GM18867 (cell line): ENCODE data around the gene LYRM4.
"Not testable (repeated sequence)": the region's sequence is repeated elsewhere in the genome, so short reads cannot be mapped to it uniquely, and the experiment has no call there.

ENCODE experiments used
- ATAC-seq: cut with Tn5 transposase; IDR thresholded peaks from one replicate; pipeline ENCODE4 v1.9.1; 2021; ENCODE audit warnings: mild to moderate bottlenecking, moderate library complexity; ENCODE audit not compliant: unreplicated experiment

The LYRM4 gene

GRCh38 chr6:5125152-5126006 is 135.4 kb downstream of the LYRM4 start:
- no peak for ATAC-seq

DNA sequence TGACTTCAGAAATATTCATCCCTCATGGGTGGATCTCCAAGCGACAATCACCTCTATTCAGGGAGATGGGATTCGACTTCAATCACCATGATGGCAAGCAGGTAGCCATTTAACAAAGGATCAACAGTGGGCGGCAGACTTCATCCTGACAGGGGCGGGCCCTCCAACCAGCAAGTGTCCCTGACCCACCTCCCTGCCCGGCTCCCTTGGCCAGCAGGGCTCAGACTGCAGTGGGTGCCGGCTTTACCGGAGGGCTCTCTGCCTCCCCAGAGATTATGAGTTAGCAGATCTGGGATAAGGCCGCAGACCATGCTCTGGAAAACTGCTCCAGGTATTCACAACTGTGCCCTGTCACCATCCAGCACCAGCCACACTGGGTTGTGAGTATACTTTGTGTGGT is 136.2 kb downstream of the LYRM4 start:
- no peak for ATAC-seq

GRCh38 chr6:5123296-5124143 is 137.2 kb downstream of the LYRM4 start:
- ATAC-seq: no peak

DNA sequence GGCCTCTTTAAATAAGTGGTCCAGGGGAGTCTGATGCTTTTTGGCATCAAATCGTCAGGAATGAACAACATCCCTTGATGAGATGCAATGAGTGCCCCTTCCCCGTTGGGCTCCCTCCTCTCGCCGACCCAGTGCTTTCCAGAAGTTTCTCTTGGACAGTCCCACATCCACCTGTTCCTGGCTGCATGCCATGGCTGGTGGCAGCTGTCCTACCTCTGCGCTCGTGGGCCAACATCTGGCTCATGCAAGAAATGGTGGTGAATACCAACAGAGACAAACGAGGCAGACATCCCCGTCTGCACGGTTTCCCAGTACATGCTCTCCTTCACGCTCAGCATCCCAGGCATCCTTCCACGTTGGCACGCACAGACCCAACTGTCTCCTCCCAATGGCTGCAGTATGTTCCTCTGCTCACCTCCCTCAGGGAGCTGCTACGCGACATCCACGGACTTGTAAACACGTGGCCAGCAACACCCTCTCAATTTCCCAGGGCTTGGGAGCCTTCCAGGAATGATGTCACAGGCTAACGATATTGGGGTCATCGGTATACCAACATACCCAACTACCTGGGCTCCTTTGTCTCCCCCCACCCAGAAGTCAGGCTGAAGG is 138.1 kb downstream of the LYRM4 start:
- ATAC-seq: no peak

- ATAC-seq: no peak
Measured at GRCh38 chr6:5121956-5122355, 138.8 kb downstream of the LYRM4 start.

GRCh38 chr6:5121479-5121878 is 139.3 kb downstream of the LYRM4 start:
- no peak for ATAC-seq

DNA sequence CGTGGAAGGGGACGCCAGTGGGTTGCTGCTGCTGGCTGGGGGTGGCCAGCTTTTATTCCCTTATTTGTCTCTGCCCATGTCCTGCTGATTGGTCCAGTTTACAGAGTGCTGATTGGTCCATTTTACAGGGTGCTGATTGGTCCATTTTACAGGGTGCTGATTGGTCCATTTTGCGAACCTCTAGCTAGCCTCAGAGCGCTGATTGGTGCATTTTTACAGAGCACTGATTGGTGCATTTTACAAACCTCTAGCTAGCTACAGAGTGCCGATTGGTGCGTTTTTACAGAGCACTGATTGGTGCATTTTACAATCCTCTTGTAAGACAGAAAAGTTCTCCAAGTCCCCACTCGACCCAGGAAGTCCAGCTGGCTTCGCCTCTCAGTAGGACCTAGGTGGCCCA is 140.2 kb downstream of the LYRM4 start:
- ATAC-seq: not testable (repeated sequence)

DNA sequence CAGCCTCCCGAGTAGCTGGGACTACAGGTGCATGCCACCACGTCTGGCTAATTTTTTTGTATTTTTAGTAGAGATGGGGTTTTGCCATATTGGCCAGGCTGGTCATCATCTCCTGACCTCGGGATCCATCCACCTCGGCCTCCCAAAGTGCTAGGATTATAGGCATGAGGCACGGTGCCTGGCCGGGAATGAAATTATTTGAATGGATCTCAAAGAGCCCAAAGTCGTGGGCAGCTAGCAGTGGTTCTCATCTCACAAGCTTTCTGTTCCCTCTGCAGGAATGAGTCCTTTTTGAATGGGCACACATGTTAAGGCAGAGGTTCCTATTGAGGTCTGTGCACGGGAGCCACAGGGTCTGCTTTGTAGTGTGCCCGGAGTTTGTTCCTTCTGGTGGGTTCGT is 140.7 kb downstream of the LYRM4 start:
- ATAC-seq: no peak

- ATAC-seq: no peak
Measured at GRCh38 chr6:5119090-5119951, 141.4 kb downstream of the LYRM4 start.

- no peak for ATAC-seq
Measured at GRCh38 chr6:5116243-5116991, 144.3 kb downstream of the LYRM4 start.

- no peak for ATAC-seq
Measured at GRCh38 chr6:5115168-5115567, 145.6 kb downstream of the LYRM4 start.

DNA sequence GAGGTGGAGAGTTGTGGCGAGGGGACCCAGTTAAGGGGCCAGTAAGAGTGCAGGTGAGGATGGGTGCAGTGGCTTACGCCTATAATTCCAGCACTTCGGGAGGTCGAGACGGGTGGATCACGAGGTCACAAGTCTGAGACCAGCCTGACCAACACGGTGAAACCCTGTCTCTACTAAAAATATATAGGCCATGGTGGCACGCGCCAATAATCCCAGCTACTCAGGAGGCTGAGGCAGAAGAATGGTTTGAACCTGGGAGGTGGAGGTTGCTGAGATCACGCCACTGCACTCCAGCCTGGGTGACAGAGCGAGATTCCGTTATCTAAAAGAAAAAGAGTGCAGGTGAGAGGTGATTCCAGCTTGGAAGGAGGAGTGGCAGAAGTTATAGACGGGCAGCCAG is 147.7 kb downstream of the LYRM4 start:
- ATAC-seq: no peak

- no peak for ATAC-seq
Measured at GRCh38 chr6:5112066-5112799, 148.5 kb downstream of the LYRM4 start.

DNA sequence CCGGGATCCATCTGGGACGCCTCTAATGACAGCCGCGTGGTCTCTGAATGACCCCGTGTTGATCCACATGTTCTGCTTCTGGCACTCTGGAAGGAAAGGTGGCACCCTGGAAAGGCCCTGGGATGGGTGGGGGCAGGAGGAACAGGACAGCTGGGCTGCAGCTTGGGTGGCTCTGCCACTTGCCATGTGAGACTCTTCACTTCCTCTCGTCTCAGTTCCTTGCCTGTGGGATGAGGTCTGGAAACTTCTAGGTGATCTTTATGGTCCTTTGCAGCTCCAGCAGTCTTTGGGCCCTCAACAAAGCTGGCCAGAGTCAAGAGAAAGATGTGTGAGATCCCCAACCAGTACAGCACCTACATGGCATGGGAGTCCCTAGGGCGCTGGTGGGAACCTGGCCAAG is 149.1 kb downstream of the LYRM4 start:
- no peak for ATAC-seq

GRCh38 chr6:5110246-5110645 is 150.5 kb downstream of the LYRM4 start:
- ATAC-seq: no peak

- no peak for ATAC-seq
Measured at GRCh38 chr6:5109436-5109835, 151.3 kb downstream of the LYRM4 start.

DNA sequence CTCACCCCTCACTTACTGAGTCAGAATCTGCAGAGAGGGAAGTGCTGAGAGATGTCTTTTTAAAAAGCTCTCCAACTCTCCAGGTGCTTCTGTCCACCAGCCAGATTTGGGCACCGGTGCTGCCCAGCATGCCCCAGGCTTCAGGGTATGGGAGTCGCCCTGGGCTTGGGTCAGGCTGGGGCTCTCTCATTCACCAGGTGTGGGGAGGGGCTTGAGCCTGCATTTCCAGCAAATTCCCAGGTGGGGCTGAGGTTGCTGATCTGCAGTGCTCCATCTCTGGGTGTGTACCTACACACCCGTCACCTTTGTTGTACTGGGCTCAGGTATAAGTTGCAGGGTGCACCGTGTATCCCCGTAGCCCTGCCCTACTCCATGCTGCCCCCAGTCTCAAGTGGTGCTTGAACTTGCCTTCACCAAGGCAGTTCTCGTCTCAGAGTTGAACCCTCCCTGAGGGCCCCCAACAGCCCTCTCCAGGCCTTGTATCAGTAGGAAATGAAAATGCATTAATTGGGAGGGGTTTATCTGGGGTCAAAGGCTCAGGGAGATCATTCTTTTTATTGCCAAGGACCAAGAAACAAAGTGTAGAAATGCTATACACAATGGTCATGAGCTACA is 152.1 kb downstream of the LYRM4 start:
- no peak for ATAC-seq

- no peak for ATAC-seq
Measured at GRCh38 chr6:5108068-5108467, 152.7 kb downstream of the LYRM4 start.

DNA sequence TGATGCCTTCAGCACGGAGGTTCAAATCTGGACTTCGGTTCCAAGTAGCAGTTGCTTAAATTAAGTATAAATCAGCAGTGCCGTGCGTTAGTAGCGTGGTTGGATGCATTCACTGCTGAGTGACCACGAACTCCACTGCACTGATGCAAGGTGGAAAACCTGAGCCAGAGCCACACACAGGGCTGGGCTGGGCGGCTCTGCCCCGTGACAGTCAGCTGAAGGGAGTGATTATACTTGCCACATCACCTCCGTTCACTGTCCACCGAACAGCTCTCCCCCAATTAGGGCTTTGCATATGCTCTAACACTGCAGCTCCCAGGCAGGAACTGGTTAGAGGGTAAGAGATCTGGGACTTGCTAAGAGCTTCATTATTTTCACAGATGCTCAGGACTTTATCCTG is 153.4 kb downstream of the LYRM4 start:
- ATAC-seq: no peak
